ENCODE data around the gene ZNF423.

DNA sequence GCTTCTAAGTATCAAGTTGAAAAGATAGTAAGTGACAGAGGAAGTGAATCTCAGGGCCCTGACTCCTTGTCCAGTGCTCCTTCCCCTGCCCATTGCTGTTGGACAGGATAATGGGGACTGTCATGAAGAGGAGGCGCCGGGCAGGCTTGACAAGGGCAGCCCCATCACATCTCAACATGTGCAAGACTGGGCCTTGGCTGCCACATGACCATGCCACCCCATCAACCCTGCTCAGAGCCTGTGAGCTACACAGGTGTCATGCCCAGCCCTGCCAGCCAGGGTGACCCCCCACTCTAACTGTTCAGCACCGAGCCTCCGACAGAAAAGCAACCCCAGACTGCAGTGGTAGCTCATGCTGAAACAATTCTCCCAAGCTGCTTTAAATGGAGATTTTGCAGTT lies 310.7 kb downstream of the ZNF423 start:
- TF ChIP-seq FOXP1 (CRISPR knock-in tag; IDR thresholded peaks at IDR 0.05) (no peak), SAP30 (IDR thresholded peaks at IDR 0.05; ENCODE audit: borderline replicate concordance, insufficient read depth, low read depth, low read length, poor library complexity, severe bottlenecking) (no peak), MAFK (IDR thresholded peaks at IDR 0.05; ENCODE audit: low read length) (no peak), CHD4 (IDR thresholded peaks at IDR 0.05; ENCODE audit: insufficient read depth, insufficient replicate concordance, low read depth, low read length, poor library complexity, severe bottlenecking) (no peak), TBP (optimal IDR thresholded peaks at IDR 0.05; ENCODE audit: low read depth, low read length) (no peak), SP1 (CRISPR knock-in tag; IDR thresholded peaks at IDR 0.05) (no peak), TAF1 (IDR thresholded peaks at IDR 0.05; ENCODE audit: control insufficient read depth, extremely low read depth, insufficient read depth, low read length, severe bottlenecking) (no peak), EP400 (IDR thresholded peaks at IDR 0.05) (no peak), ZNF121 (CRISPR knock-in tag; conservative IDR thresholded peaks at IDR 0.05) (no peak), BRD4 (IDR thresholded peaks at IDR 0.05) (no peak)
- TF ChIP-seq, protein P1, sequence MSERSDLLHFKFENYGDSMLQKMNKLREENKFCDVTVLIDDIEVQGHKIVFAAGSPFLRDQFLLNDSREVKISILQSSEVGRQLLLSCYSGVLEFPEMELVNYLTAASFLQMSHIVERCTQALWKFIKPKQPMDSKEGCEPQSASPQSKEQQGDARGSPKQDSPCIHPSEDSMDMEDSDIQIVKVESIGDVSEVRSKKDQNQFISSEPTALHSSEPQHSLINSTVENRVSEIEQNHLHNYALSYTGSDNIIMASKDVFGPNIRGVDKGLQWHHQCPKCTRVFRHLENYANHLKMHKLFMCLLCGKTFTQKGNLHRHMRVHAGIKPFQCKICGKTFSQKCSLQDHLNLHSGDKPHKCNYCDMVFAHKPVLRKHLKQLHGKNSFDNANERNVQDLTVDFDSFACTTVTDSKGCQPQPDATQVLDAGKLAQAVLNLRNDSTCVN (CRISPR knock-in tag; IDR thresholded peaks at IDR 0.05), result no peak
- TF ChIP-seq, protein P2, sequence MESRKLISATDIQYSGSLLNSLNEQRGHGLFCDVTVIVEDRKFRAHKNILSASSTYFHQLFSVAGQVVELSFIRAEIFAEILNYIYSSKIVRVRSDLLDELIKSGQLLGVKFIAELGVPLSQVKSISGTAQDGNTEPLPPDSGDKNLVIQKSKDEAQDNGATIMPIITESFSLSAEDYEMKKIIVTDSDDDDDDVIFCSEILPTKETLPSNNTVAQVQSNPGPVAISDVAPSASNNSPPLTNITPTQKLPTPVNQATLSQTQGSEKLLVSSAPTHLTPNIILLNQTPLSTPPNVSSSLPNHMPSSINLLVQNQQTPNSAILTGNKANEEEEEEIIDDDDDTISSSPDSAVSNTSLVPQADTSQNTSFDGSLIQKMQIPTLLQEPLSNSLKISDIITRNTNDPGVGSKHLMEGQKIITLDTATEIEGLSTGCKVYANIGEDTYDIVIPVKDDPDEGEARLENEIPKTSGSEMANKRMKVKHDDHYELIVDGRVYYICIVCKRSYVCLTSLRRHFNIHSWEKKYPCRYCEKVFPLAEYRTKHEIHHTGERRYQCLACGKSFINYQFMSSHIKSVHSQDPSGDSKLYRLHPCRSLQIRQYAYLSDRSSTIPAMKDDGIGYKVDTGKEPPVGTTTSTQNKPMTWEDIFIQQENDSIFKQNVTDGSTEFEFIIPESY (CRISPR knock-in tag; IDR thresholded peaks at IDR 0.05), result no peak
- TF ChIP-seq, protein P3, sequence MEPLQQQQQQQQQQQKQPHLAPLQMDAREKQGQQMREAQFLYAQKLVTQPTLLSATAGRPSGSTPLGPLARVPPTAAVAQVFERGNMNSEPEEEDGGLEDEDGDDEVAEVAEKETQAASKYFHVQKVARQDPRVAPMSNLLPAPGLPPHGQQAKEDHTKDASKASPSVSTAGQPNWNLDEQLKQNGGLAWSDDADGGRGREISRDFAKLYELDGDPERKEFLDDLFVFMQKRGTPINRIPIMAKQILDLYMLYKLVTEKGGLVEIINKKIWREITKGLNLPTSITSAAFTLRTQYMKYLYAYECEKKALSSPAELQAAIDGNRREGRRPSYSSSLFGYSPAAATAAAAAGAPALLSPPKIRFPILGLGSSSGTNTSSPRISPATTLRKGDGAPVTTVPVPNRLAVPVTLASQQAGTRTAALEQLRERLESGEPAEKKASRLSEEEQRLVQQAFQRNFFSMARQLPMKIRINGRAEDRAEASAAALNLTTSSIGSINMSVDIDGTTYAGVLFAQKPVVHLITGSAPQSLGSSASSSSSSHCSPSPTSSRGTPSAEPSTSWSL (CRISPR knock-in tag; IDR thresholded peaks at IDR 0.05; ENCODE audit: borderline replicate concordance), result no peak
- TF ChIP-seq, protein P4, sequence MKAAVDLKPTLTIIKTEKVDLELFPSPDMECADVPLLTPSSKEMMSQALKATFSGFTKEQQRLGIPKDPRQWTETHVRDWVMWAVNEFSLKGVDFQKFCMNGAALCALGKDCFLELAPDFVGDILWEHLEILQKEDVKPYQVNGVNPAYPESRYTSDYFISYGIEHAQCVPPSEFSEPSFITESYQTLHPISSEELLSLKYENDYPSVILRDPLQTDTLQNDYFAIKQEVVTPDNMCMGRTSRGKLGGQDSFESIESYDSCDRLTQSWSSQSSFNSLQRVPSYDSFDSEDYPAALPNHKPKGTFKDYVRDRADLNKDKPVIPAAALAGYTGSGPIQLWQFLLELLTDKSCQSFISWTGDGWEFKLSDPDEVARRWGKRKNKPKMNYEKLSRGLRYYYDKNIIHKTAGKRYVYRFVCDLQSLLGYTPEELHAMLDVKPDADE (conservative IDR thresholded peaks at IDR 0.05; ENCODE audit: control insufficient read depth, low read depth, low read length), result no peak
